Neuronal stem cell (in vitro differentiated cells): ENCODE measurements around the gene ISG20.
A peak's percentile ranks its signal among the peaks of the same experiment; 100 is the strongest.

Source experiments
- DNase-seq: peaks from one replicate; pipeline ENCODE4 v3.0.0-alpha.2; 2013; ENCODE audit warnings: low spot score
- H2AFZ ChIP-seq: one replicate; pipeline ENCODE4 v1.6.1; 2013; ENCODE audit warnings: mild to moderate bottlenecking, low read length, inconsistent platforms
- H2AK5ac ChIP-seq: 2 replicates; pipeline ENCODE4 v1.6.1; 2013; ENCODE audit warnings: low read depth, mild to moderate bottlenecking, inconsistent platforms, low read length, moderate library complexity, mixed read lengths
- H2BK120ac ChIP-seq: 2 replicates; pipeline ENCODE4 v1.6.1; 2013; ENCODE audit warnings: low read depth, mild to moderate bottlenecking, inconsistent platforms, low read length, moderate library complexity, mixed read lengths
- H2BK12ac ChIP-seq: one replicate; pipeline ENCODE4 v1.6.1; 2013; ENCODE audit warnings: low read length, inconsistent platforms
- H2BK15ac ChIP-seq: 2 replicates; pipeline ENCODE4 v1.6.1; 2013; ENCODE audit warnings: mild to moderate bottlenecking, low read length, inconsistent platforms, mixed read lengths
- H2BK5ac ChIP-seq: one replicate; pipeline ENCODE4 v1.6.1; 2013; ENCODE audit warnings: inconsistent platforms, mild to moderate bottlenecking, low read length, moderate library complexity
- H3K14ac ChIP-seq: one replicate; pipeline ENCODE4 v1.6.1; 2013; ENCODE audit warnings: low read length, inconsistent platforms
- H3K18ac ChIP-seq: 2 replicates; pipeline ENCODE4 v1.6.1; 2013; ENCODE audit warnings: low read length, inconsistent platforms
- H3K23ac ChIP-seq: 2 replicates; pipeline ENCODE4 v1.6.1; 2013; ENCODE audit warnings: low read depth, mild to moderate bottlenecking, mixed read lengths, low read length, inconsistent platforms; ENCODE audit not compliant: poor library complexity
- H3K27ac ChIP-seq: replicated peaks from 3 replicates; pipeline ENCODE4 v1.5.1; 2013; ENCODE audit warnings: low read length, inconsistent platforms
- H3K27me3 ChIP-seq, 3 experiments: 2 replicates each; pipeline ENCODE4 v1.6.1; 2013; ENCODE audit warnings: low read length in 3 of 3, mild to moderate bottlenecking in 2 of 3, inconsistent platforms in 1 of 3, low read depth in 1 of 3, mixed read lengths in 1 of 3, moderate library complexity in 1 of 3; ENCODE audit not compliant: control insufficient read depth in 3 of 3, insufficient read depth in 3 of 3
- H3K36me3 ChIP-seq, 2 donors: replicated peaks in 1 of 2; 2 replicates each; pipeline ENCODE4 v1.6.1; 2013; ENCODE audit warnings: low read length in 2 of 2; ENCODE audit not compliant: control insufficient read depth in 2 of 2, insufficient read depth in 2 of 2
- H3K4ac ChIP-seq: 2 replicates; pipeline ENCODE4 v1.6.1; 2013; ENCODE audit warnings: inconsistent platforms, mild to moderate bottlenecking, low read length, moderate library complexity
- H3K4me1 ChIP-seq, 2 donors: 1 replicate in 1 of 2; 2 replicates in 1 of 2; pipeline ENCODE4 v1.6.1; 2013; ENCODE audit warnings: low read length in 2 of 2, low read depth in 1 of 2; ENCODE audit not compliant: control insufficient read depth in 2 of 2, insufficient read depth in 1 of 2
- H3K4me2 ChIP-seq: one replicate; pipeline ENCODE4 v1.6.1; 2013; ENCODE audit warnings: mild to moderate bottlenecking, low read length, inconsistent platforms; ENCODE audit not compliant: insufficient read depth, poor library complexity, severe bottlenecking
- H3K4me3 ChIP-seq, 2 donors: 2 replicates each; pipeline ENCODE4 v1.5.1; 2013; ENCODE audit warnings: low read length in 2 of 2, mild to moderate bottlenecking in 2 of 2, inconsistent platforms in 1 of 2, moderate library complexity in 1 of 2
- H3K79me1 ChIP-seq: one replicate; pipeline ENCODE4 v1.6.1; 2013; ENCODE audit warnings: low read depth, mild to moderate bottlenecking, inconsistent platforms, low read length, moderate library complexity
- H3K9ac ChIP-seq: one replicate; pipeline ENCODE4 v1.6.1; 2013; ENCODE audit warnings: mild to moderate bottlenecking, low read depth, low read length, inconsistent platforms; ENCODE audit not compliant: poor library complexity
- H3K9me3 ChIP-seq, 2 donors: replicated peaks in 1 of 2; 2 replicates each; pipeline versions ENCODE3 to v1.6.1; 2013; ENCODE audit warnings: low read length in 2 of 2, mild to moderate bottlenecking in 2 of 2, inconsistent platforms in 1 of 2, low read depth in 1 of 2, mixed read lengths in 1 of 2, moderate library complexity in 1 of 2; ENCODE audit not compliant: control insufficient read depth in 2 of 2, insufficient read depth in 1 of 2
- H4K8ac ChIP-seq: one replicate; pipeline ENCODE4 v1.6.1; 2013; ENCODE audit warnings: low read depth, mild to moderate bottlenecking, inconsistent platforms, low read length, moderate library complexity
- H4K91ac ChIP-seq: one replicate; pipeline ENCODE4 v1.6.1; 2013; ENCODE audit warnings: low read length, low read depth, mild to moderate bottlenecking, inconsistent platforms; ENCODE audit not compliant: poor library complexity
- WGBS, 2 donors: extraction: QIAGEN DNeasy Blood & Tissue Kit; methylation state at CpG; one replicate each; pipeline ENCODE4 v1.1.7; 2013; ENCODE audit warnings: missing lambda C conversion rate in 2 of 2, mixed read lengths in 1 of 2; ENCODE audit not compliant: insufficient read length in 2 of 2, insufficient replicate concordance in 1 of 2; ENCODE audit errors: extremely low coverage in 2 of 2; 5-methylcytosine and 5-hydroxymethylcytosine counted together

The ISG20 gene

GRCh38 chr15:88612186-88612796 lies 26.5 kb upstream of the ISG20 start:
- peak overlapping the region; percentile 64 for H3K18ac ChIP-seq
- H4K8ac ChIP-seq = no peak overlapping the region
- no peak overlapping the region for H3K9ac ChIP-seq
- peak overlapping the region; percentile 19 for H4K91ac ChIP-seq
- H3K4me1 ChIP-seq = peaks cover 29 to 36% of the 10 kb centered on the region in 2 donors
- H3K27ac ChIP-seq = no peak overlapping the region
- no peak overlapping the region for H2BK5ac ChIP-seq
- H2BK15ac ChIP-seq = peak overlapping the region; percentile 65
- no peak for DNase-seq
- no peak overlapping the region for H2BK12ac ChIP-seq
- H3K4ac ChIP-seq = no peak overlapping the region
- H3K14ac ChIP-seq = no peak overlapping the region
- peaks cover 0 to 10% (median under 1%) of the 10 kb centered on the region in 3 experiments for H3K27me3 ChIP-seq
- no peaks in the 10 kb centered on the region for H3K9me3 ChIP-seq
- H3K4me3 ChIP-seq = no peak overlapping the region
- H2AK5ac ChIP-seq = peak overlapping the region; percentile 77
- H3K23ac ChIP-seq = no peak overlapping the region
- no peaks in the 10 kb centered on the region for H3K36me3 ChIP-seq
- no CpG with 5 or more reads among the region's 7 CpGs for WGBS, 2 donors
- H3K4me2 ChIP-seq = no peak overlapping the region
- H2AFZ ChIP-seq = no peak overlapping the region
- no peak overlapping the region for H2BK120ac ChIP-seq
- no peaks in the 10 kb centered on the region for H3K79me1 ChIP-seq

DNA sequence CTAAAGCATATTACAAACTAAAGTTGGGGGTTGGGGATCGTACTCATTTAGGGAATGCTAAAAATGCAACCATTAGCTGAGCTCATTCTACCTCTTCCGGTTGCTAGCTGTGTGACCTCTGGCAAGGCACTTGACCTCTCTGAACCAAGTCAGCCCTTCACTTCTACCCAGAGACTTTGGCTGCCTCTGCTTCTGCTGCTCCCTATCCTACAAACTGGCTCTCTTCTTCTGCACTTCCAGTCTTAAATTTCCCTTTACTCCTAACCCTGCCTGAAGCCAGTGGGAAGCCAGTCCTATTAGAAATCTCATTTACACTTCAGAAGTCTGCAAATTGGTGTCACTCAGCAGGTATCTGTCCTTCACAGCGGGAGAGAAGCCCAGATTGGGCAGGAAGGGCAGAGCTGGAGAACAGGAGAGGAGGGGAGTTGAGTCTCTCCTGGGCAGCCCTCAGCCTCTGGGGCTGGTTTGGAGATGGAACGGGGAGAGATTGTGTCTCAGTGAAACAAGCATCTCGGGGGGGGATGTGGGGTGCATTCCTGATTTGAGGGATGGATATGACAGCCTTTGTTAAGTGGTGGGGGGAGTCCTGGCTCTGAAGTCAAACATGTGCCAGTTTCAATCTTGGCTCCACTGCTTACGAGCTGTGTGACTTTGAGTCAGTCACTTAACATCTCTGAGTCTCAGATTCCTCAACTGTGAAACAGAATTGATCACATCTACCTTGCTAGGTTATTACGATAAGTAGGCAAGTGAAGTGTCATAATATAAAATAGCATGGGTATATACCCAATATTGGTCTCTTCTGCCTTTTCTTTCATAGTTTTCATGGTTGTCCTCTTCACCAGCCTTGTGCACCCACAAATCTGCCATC lies 25.5 kb upstream of the ISG20 start:
- Histone ChIP-seq H3K79me1 (no peaks in the 10 kb centered on the region), H3K36me3 (no peaks in the 10 kb centered on the region), H3K18ac (no peak overlapping the region), H3K9me3 (no peaks in the 10 kb centered on the region), H3K4me1 (peaks cover 27 to 36% of the 10 kb centered on the region in 2 donors), H4K91ac (no peak overlapping the region), H2BK12ac (no peak overlapping the region), H3K27ac (no peak overlapping the region), H2BK5ac (no peak overlapping the region), H4K8ac (no peak overlapping the region), H3K23ac (no peak overlapping the region), H3K4ac (no peak overlapping the region), H2BK15ac (no peak overlapping the region), H2AK5ac (no peak overlapping the region), H3K4me2 (no peak overlapping the region), H3K4me3 (no peak overlapping the region), H2AFZ (no peak overlapping the region), H2BK120ac (no peak overlapping the region), H3K9ac (no peak overlapping the region), H3K14ac (no peak overlapping the region), H3K27me3 (peaks cover 0 to 8% (median 0%) of the 10 kb centered on the region in 3 experiments)
- DNase-seq = no peak
- no CpG with 5 or more reads among the region's 7 CpGs for WGBS, 2 donors

DNA sequence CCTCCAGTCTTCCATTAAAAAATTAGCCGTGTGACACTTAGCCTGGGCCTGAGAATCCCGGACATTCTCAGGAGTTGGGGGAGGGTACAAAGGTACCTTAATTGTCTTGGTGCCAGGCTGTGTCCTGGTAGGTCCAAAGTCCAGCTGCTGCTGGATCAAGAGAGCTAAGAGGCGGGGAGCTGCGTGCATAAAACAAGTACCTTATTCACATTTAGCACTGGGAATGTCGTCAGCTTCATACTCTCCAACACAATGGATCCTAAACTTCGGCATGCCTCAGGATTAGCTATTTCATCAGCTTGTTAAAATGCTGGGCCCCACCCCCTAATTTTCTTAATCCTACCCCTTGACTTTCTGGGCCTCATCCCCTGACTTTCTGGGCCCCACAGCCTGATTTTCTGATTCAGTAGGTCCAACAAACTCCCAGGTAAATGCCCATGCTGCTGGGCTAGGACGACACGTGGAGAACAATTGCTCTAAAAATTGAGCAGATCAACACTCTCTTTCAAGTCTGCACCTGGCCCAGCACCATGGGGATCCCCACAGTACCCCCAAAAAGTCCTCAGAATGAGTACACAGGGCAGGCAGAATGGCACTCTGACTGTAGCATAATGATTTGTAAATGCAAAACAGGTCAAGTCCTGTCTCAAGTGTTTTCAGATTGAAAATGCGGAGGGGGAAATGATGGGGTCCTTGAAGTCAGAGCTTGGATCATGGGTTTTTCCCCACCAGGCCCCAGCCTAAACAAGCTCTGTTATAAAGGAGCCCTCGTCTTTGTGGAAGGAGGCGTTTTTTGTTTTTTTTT lies 23.3 kb upstream of the ISG20 start:
- no peak overlapping the region for H3K9ac ChIP-seq
- no peak for DNase-seq
- H2AK5ac ChIP-seq = no peak overlapping the region
- H3K14ac ChIP-seq = no peak overlapping the region
- peak overlapping the region; percentile 83 for H2AFZ ChIP-seq
- no peak overlapping the region for H2BK12ac ChIP-seq
- no CpG with 5 or more reads among the region's 11 CpGs for WGBS, 2 donors
- H3K4ac ChIP-seq = no peak overlapping the region
- no peak overlapping the region for H3K4me2 ChIP-seq
- no peaks in the 10 kb centered on the region for H3K9me3 ChIP-seq
- peaks cover 6 to 21% of the 10 kb centered on the region in 2 donors for H3K4me1 ChIP-seq
- H3K27ac ChIP-seq = peak overlapping the region; percentile 24
- peaks cover 0 to 5% (median 0%) of the 10 kb centered on the region in 3 experiments for H3K27me3 ChIP-seq
- H3K79me1 ChIP-seq = no peaks in the 10 kb centered on the region
- no peak overlapping the region for H2BK5ac ChIP-seq
- no peak overlapping the region for H3K4me3 ChIP-seq
- H4K8ac ChIP-seq = no peak overlapping the region
- H2BK15ac ChIP-seq = no peak overlapping the region
- no peak overlapping the region for H4K91ac ChIP-seq
- H3K23ac ChIP-seq = no peak overlapping the region
- H3K18ac ChIP-seq = no peak overlapping the region
- no peak overlapping the region for H2BK120ac ChIP-seq
- H3K36me3 ChIP-seq = no peaks in the 10 kb centered on the region
